Trophoblast cell (in vitro differentiated cells and primary cell): ENCODE data around the gene WNT7B.

Experiments used
- DNase-seq, 2 donors: peaks; one replicate each; pipeline ENCODE4 v3.0.0-alpha.2; 2016
- H2AFZ ChIP-seq: 2 replicates; pipeline ENCODE4 v1.6.1; 2013; ENCODE audit warnings: low read length, moderate library complexity, mild to moderate bottlenecking; ENCODE audit not compliant: insufficient read depth, poor library complexity
- H2AK5ac ChIP-seq: 2 replicates; pipeline ENCODE4 v1.6.1; 2013; ENCODE audit warnings: mild to moderate bottlenecking, low read length
- H2BK120ac ChIP-seq: 2 replicates; pipeline ENCODE4 v1.6.1; 2013; ENCODE audit warnings: low read length, mild to moderate bottlenecking, moderate library complexity; ENCODE audit not compliant: insufficient read depth, poor library complexity
- H2BK12ac ChIP-seq: 2 replicates; pipeline ENCODE4 v1.6.1; 2013; ENCODE audit warnings: mild to moderate bottlenecking, low read length, moderate library complexity
- H2BK5ac ChIP-seq: 2 replicates; pipeline ENCODE4 v1.6.1; 2013; ENCODE audit warnings: low read length, low read depth, moderate library complexity, mild to moderate bottlenecking; ENCODE audit not compliant: poor library complexity
- H3K14ac ChIP-seq: 2 replicates; pipeline ENCODE4 v1.6.1; 2013; ENCODE audit warnings: mild to moderate bottlenecking, low read length
- H3K18ac ChIP-seq: 2 replicates; pipeline ENCODE4 v1.6.1; 2013; ENCODE audit warnings: mild to moderate bottlenecking, low read length
- H3K23ac ChIP-seq: 2 replicates; pipeline ENCODE4 v1.6.1; 2013; ENCODE audit warnings: low read length
- H3K27ac ChIP-seq: 2 replicates; pipeline ENCODE4 v1.5.1; 2013; ENCODE audit warnings: low read depth, mild to moderate bottlenecking, inconsistent platforms, low read length, moderate library complexity
- H3K27me3 ChIP-seq: 2 replicates; pipeline ENCODE4 v1.6.1; 2013; ENCODE audit warnings: inconsistent platforms, mild to moderate bottlenecking, low read length, moderate library complexity; ENCODE audit not compliant: insufficient read depth
- H3K36me3 ChIP-seq, 2 experiments: 1 replicate in 1 of 2; 2 replicates in 1 of 2; pipeline ENCODE4 v1.6.1; 2013; ENCODE audit warnings: low read length in 2 of 2, mild to moderate bottlenecking in 2 of 2, moderate library complexity in 1 of 2; ENCODE audit not compliant: insufficient read depth in 2 of 2, control insufficient read depth in 1 of 2
- H3K4ac ChIP-seq: 2 replicates; pipeline ENCODE4 v1.6.1; 2013; ENCODE audit warnings: low read depth, mild to moderate bottlenecking, low read length, moderate library complexity
- H3K4me1 ChIP-seq, 2 experiments: 1 replicate in 1 of 2; 2 replicates in 1 of 2; pipeline ENCODE4 v1.6.1; 2013; ENCODE audit warnings: low read length in 2 of 2, mild to moderate bottlenecking in 2 of 2, moderate library complexity in 1 of 2; ENCODE audit not compliant: insufficient read depth in 2 of 2, control insufficient read depth in 1 of 2
- H3K4me2 ChIP-seq: 2 replicates; pipeline ENCODE4 v1.6.1; 2013; ENCODE audit warnings: inconsistent platforms, mild to moderate bottlenecking, low read length, moderate library complexity
- H3K4me3 ChIP-seq: 2 replicates; pipeline ENCODE4 v1.5.1; 2013; ENCODE audit warnings: mild to moderate bottlenecking, low read depth, low read length, inconsistent platforms
- H3K79me1 ChIP-seq: one replicate; pipeline ENCODE4 v1.6.1; 2013; ENCODE audit warnings: low read length
- H3K79me2 ChIP-seq: 2 replicates; pipeline ENCODE4 v1.6.1; 2013; ENCODE audit warnings: low read length, mild to moderate bottlenecking; ENCODE audit not compliant: control insufficient read depth, insufficient read depth, poor library complexity
- H3K9ac ChIP-seq: 2 replicates; pipeline ENCODE4 v1.6.1; 2013; ENCODE audit warnings: mild to moderate bottlenecking, low read length
- H3K9me3 ChIP-seq: 2 replicates; pipeline ENCODE4 v1.6.1; 2013; ENCODE audit warnings: low read depth, mild to moderate bottlenecking, control low read depth, inconsistent platforms, low read length; ENCODE audit not compliant: insufficient read depth
- H4K12ac ChIP-seq: 2 replicates; pipeline ENCODE4 v1.6.1; 2013; ENCODE audit warnings: low read depth, mild to moderate bottlenecking, low read length, moderate library complexity
- H4K8ac ChIP-seq: 2 replicates; pipeline ENCODE4 v1.6.1; 2013; ENCODE audit warnings: low read depth, mild to moderate bottlenecking, low read length, moderate library complexity
- H4K91ac ChIP-seq: one replicate; pipeline ENCODE4 v1.6.1; 2013; ENCODE audit warnings: low read depth, mild to moderate bottlenecking, low read length, moderate library complexity
- WGBS: extraction: QIAGEN DNeasy Blood & Tissue Kit; methylation state at CpG from one replicate; pipeline ENCODE4 v1.1.7; 2013; ENCODE audit warnings: missing lambda C conversion rate; ENCODE audit not compliant: insufficient read length, insufficient coverage; ENCODE audit errors: extremely low coverage; 5-methylcytosine and 5-hydroxymethylcytosine counted together

WNT7B gene

GRCh38 chr22:45934659-45935341, 42.2 kb downstream of the WNT7B start:
- no peak overlapping the region for H2AFZ ChIP-seq
- H3K27ac ChIP-seq, result no peak overlapping the region
- peaks cover 2% of the 10 kb centered on the region for H3K9me3 ChIP-seq
- no peak overlapping the region for H3K4me2 ChIP-seq
- H3K4me1 ChIP-seq, result no peaks in the 10 kb centered on the region
- H4K12ac ChIP-seq, result no peak overlapping the region
- no peak overlapping the region for H4K91ac ChIP-seq
- no peak overlapping the region for H3K14ac ChIP-seq
- no peak overlapping the region for H3K23ac ChIP-seq
- H2BK5ac ChIP-seq, result no peak overlapping the region
- H3K9ac ChIP-seq, result no peak overlapping the region
- no peak for DNase-seq
- H2BK120ac ChIP-seq, result no peak overlapping the region
- no peak overlapping the region for H4K8ac ChIP-seq
- H3K36me3 ChIP-seq, result no peaks in the 10 kb centered on the region
- H3K18ac ChIP-seq, result no peak overlapping the region
- H3K79me2 ChIP-seq, result no peaks in the 10 kb centered on the region
- no peak overlapping the region for H3K4me3 ChIP-seq
- WGBS, result no CpG with 5 or more reads among the region's 27 CpGs
- H3K4ac ChIP-seq, result no peak overlapping the region
- no peaks in the 10 kb centered on the region for H3K79me1 ChIP-seq
- H2BK12ac ChIP-seq, result no peak overlapping the region
- H3K27me3 ChIP-seq, result no peaks in the 10 kb centered on the region
- H2AK5ac ChIP-seq, result no peak overlapping the region

GRCh38 chr22:45934168-45934564, 42.8 kb downstream of the WNT7B start:
- no peak overlapping the region for H4K8ac ChIP-seq
- no peak overlapping the region for H2BK12ac ChIP-seq
- no peak overlapping the region for H3K4me3 ChIP-seq
- H3K9me3 ChIP-seq, result peaks cover 2% of the 10 kb centered on the region
- no peak for DNase-seq
- H3K79me1 ChIP-seq, result no peaks in the 10 kb centered on the region
- H3K79me2 ChIP-seq, result no peaks in the 10 kb centered on the region
- no peak overlapping the region for H2AFZ ChIP-seq
- no peak overlapping the region for H3K4ac ChIP-seq
- H3K14ac ChIP-seq, result no peak overlapping the region
- no peak overlapping the region for H3K23ac ChIP-seq
- no peak overlapping the region for H2BK5ac ChIP-seq
- no peak overlapping the region for H2AK5ac ChIP-seq
- H3K18ac ChIP-seq, result no peak overlapping the region
- no peaks in the 10 kb centered on the region for H3K27me3 ChIP-seq
- no peak overlapping the region for H3K9ac ChIP-seq
- H4K91ac ChIP-seq, result no peak overlapping the region
- WGBS, result no CpG with 5 or more reads among the region's 6 CpGs
- H3K36me3 ChIP-seq, result no peaks in the 10 kb centered on the region
- H3K27ac ChIP-seq, result no peak overlapping the region
- H3K4me1 ChIP-seq, result no peaks in the 10 kb centered on the region
- no peak overlapping the region for H2BK120ac ChIP-seq
- no peak overlapping the region for H4K12ac ChIP-seq
- H3K4me2 ChIP-seq, result no peak overlapping the region

GRCh38 chr22:45933506-45934167, 43.3 kb downstream of the WNT7B start:
- no peak overlapping the region for H2BK120ac ChIP-seq
- H3K9ac ChIP-seq, result no peak overlapping the region
- H3K4ac ChIP-seq, result no peak overlapping the region
- peaks cover 2% of the 10 kb centered on the region for H3K9me3 ChIP-seq
- no CpG with 5 or more reads among the region's 18 CpGs for WGBS
- H3K79me2 ChIP-seq, result no peaks in the 10 kb centered on the region
- no peak for DNase-seq
- no peak overlapping the region for H3K23ac ChIP-seq
- H3K79me1 ChIP-seq, result no peaks in the 10 kb centered on the region
- H3K27ac ChIP-seq, result no peak overlapping the region
- no peak overlapping the region for H4K12ac ChIP-seq
- H4K91ac ChIP-seq, result no peak overlapping the region
- no peak overlapping the region for H2BK5ac ChIP-seq
- H3K14ac ChIP-seq, result no peak overlapping the region
- no peaks in the 10 kb centered on the region for H3K27me3 ChIP-seq
- no peak overlapping the region for H3K18ac ChIP-seq
- no peak overlapping the region for H2AFZ ChIP-seq
- H3K4me1 ChIP-seq, result no peaks in the 10 kb centered on the region
- H2AK5ac ChIP-seq, result no peak overlapping the region
- H2BK12ac ChIP-seq, result no peak overlapping the region
- H3K4me3 ChIP-seq, result no peak overlapping the region
- no peaks in the 10 kb centered on the region for H3K36me3 ChIP-seq
- H4K8ac ChIP-seq, result no peak overlapping the region
- no peak overlapping the region for H3K4me2 ChIP-seq

DNA sequence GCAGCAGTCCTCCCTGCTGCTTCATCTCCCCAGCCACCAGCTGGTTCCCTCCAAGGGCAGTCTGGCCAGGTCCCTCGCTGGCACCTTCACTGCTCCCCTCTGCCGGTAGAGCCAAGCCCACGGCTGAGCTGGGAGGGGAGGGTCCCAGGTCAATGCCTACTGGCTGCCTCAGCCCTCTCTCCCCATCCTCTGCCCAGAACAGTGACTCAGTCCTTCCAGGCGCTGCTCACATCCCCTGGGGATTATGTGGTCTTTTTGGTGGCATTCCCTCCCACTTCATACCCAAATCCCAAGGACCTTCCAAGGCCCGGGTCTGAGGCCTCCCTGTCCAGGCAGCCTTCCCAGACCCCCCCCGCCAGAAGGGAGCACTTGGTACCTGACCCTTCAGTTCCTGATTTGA, 44.9 kb downstream of the WNT7B start:
- H2BK120ac ChIP-seq, result no peak overlapping the region
- H2BK5ac ChIP-seq, result no peak overlapping the region
- H3K27me3 ChIP-seq, result no peaks in the 10 kb centered on the region
- no peak overlapping the region for H3K4ac ChIP-seq
- no peaks in the 10 kb centered on the region for H3K79me1 ChIP-seq
- no peak overlapping the region for H4K91ac ChIP-seq
- no peaks in the 10 kb centered on the region for H3K4me1 ChIP-seq
- no peak overlapping the region for H2AFZ ChIP-seq
- no peaks in the 10 kb centered on the region for H3K9me3 ChIP-seq
- no peaks in the 10 kb centered on the region for H3K36me3 ChIP-seq
- H3K14ac ChIP-seq, result no peak overlapping the region
- H3K4me3 ChIP-seq, result no peak overlapping the region
- no peak overlapping the region for H3K27ac ChIP-seq
- no peak overlapping the region for H3K9ac ChIP-seq
- no peak overlapping the region for H4K12ac ChIP-seq
- no peak overlapping the region for H2AK5ac ChIP-seq
- no peak for DNase-seq
- H3K79me2 ChIP-seq, result no peaks in the 10 kb centered on the region
- H4K8ac ChIP-seq, result no peak overlapping the region
- no CpG with 5 or more reads among the region's 6 CpGs for WGBS
- no peak overlapping the region for H3K4me2 ChIP-seq
- no peak overlapping the region for H2BK12ac ChIP-seq
- no peak overlapping the region for H3K23ac ChIP-seq
- H3K18ac ChIP-seq, result no peak overlapping the region
